ENCODE results near the gene SORBS2.

The SORBS2 gene

GRCh38 chr4:185592438-185592837 lies 219.6 kb downstream of the SORBS2 start:
- Histone ChIP-seq H3K4me3 (ENCODE audit: low read depth, low read length) (no peak overlapping the region), H3K4me2 (ENCODE audit: low read length) (no peak overlapping the region), H3K27ac (ENCODE audit: low read depth, low read length) (no peak overlapping the region), H3K79me1 (ENCODE audit: low read length) (no peaks in the 10 kb centered on the region), H3K9ac (ENCODE audit: low read length) (no peak overlapping the region), H3K36me3 (ENCODE audit: control insufficient read depth in 1 of 2, insufficient read depth in 2 of 2, low read length in 2 of 2) (no peaks in the 10 kb centered on the region), H2BK5ac (ENCODE audit: low read depth, low read length, poor library complexity) (no peak overlapping the region), H4K8ac (ENCODE audit: low read depth, low read length) (no peak overlapping the region), H3K9me3 (ENCODE audit: insufficient read depth, low read depth, low read length) (no peaks in the 10 kb centered on the region), H2BK12ac (ENCODE audit: low read length) (no peak overlapping the region), H3K23ac (ENCODE audit: low read length) (no peak overlapping the region), H2AFZ (ENCODE audit: insufficient read depth, low read length, poor library complexity) (no peak overlapping the region), H4K12ac (ENCODE audit: low read depth, low read length) (no peak overlapping the region), H4K91ac (ENCODE audit: low read depth, low read length) (no peak overlapping the region), H3K18ac (ENCODE audit: low read length) (no peak overlapping the region), H3K79me2 (ENCODE audit: control insufficient read depth, insufficient read depth, low read length, poor library complexity) (no peaks in the 10 kb centered on the region), H3K4ac (ENCODE audit: low read depth, low read length) (no peak overlapping the region), H3K14ac (ENCODE audit: low read length) (no peak overlapping the region), H3K27me3 (ENCODE audit: insufficient read depth, low read length) (peaks cover 2% of the 10 kb centered on the region), H2AK5ac (ENCODE audit: low read length) (no peak overlapping the region), H2BK120ac (ENCODE audit: insufficient read depth, low read length, poor library complexity) (no peak overlapping the region), H3K4me1 (ENCODE audit: control insufficient read depth in 1 of 2, insufficient read depth in 2 of 2, low read length in 2 of 2) (peaks cover 4 to 5% of the 10 kb centered on the region in 2 experiments)
- WGBS (ENCODE audit: extremely low coverage, insufficient coverage, insufficient read length), result no CpG with 5 or more reads among the region's 4 CpGs
- DNase-seq, result peak in 1 of 2 donors; percentile 18

GRCh38 chr4:185591679-185592141 lies 220.3 kb downstream of the SORBS2 start:
- no peaks in the 10 kb centered on the region for H3K79me2 ChIP-seq (ENCODE audit: control insufficient read depth, insufficient read depth, low read length, poor library complexity)
- no peak overlapping the region for H3K4ac ChIP-seq (ENCODE audit: low read depth, low read length)
- H3K14ac ChIP-seq (ENCODE audit: low read length), result no peak overlapping the region
- peak; percentile 15 to 76 for DNase-seq
- H4K12ac ChIP-seq (ENCODE audit: low read depth, low read length), result no peak overlapping the region
- H4K8ac ChIP-seq (ENCODE audit: low read depth, low read length), result no peak overlapping the region
- no peak overlapping the region for H3K18ac ChIP-seq (ENCODE audit: low read length)
- H3K4me1 ChIP-seq (ENCODE audit: control insufficient read depth in 1 of 2, insufficient read depth in 2 of 2, low read length in 2 of 2), result peaks cover 6 to 8% of the 10 kb centered on the region in 2 experiments
- no peak overlapping the region for H3K4me3 ChIP-seq (ENCODE audit: low read depth, low read length)
- H2AFZ ChIP-seq (ENCODE audit: insufficient read depth, low read length, poor library complexity), result no peak overlapping the region
- no peak overlapping the region for H4K91ac ChIP-seq (ENCODE audit: low read depth, low read length)
- H2AK5ac ChIP-seq (ENCODE audit: low read length), result no peak overlapping the region
- H3K23ac ChIP-seq (ENCODE audit: low read length), result no peak overlapping the region
- no peak overlapping the region for H3K9ac ChIP-seq (ENCODE audit: low read length)
- no CpG with 5 or more reads among the region's 4 CpGs for WGBS (ENCODE audit: extremely low coverage, insufficient coverage, insufficient read length)
- no peak overlapping the region for H3K4me2 ChIP-seq (ENCODE audit: low read length)
- H2BK5ac ChIP-seq (ENCODE audit: low read depth, low read length, poor library complexity), result no peak overlapping the region
- H2BK12ac ChIP-seq (ENCODE audit: low read length), result no peak overlapping the region
- peaks cover 2% of the 10 kb centered on the region for H3K9me3 ChIP-seq (ENCODE audit: insufficient read depth, low read depth, low read length)
- no peaks in the 10 kb centered on the region for H3K79me1 ChIP-seq (ENCODE audit: low read length)
- H2BK120ac ChIP-seq (ENCODE audit: insufficient read depth, low read length, poor library complexity), result no peak overlapping the region
- H3K27me3 ChIP-seq (ENCODE audit: insufficient read depth, low read length), result peaks cover 3% of the 10 kb centered on the region
- no peak overlapping the region for H3K27ac ChIP-seq (ENCODE audit: low read depth, low read length)
- H3K36me3 ChIP-seq (ENCODE audit: control insufficient read depth in 1 of 2, insufficient read depth in 2 of 2, low read length in 2 of 2), result no peaks in the 10 kb centered on the region

- H4K8ac ChIP-seq (ENCODE audit: low read depth, low read length), result no peak overlapping the region
- H3K4me2 ChIP-seq (ENCODE audit: low read length), result no peak overlapping the region
- H3K4ac ChIP-seq (ENCODE audit: low read depth, low read length), result no peak overlapping the region
- no peak overlapping the region for H3K4me3 ChIP-seq (ENCODE audit: low read depth, low read length)
- no peaks in the 10 kb centered on the region for H3K79me1 ChIP-seq (ENCODE audit: low read length)
- H3K9me3 ChIP-seq (ENCODE audit: insufficient read depth, low read depth, low read length), result peaks cover 2% of the 10 kb centered on the region
- H3K18ac ChIP-seq (ENCODE audit: low read length), result no peak overlapping the region
- no peak overlapping the region for H3K14ac ChIP-seq (ENCODE audit: low read length)
- WGBS (ENCODE audit: extremely low coverage, insufficient coverage, insufficient read length), result no CpG with 5 or more reads among the region's 3 CpGs
- no peak overlapping the region for H2AFZ ChIP-seq (ENCODE audit: insufficient read depth, low read length, poor library complexity)
- H3K27ac ChIP-seq (ENCODE audit: low read depth, low read length), result no peak overlapping the region
- no peaks in the 10 kb centered on the region for H3K36me3 ChIP-seq (ENCODE audit: control insufficient read depth in 1 of 2, insufficient read depth in 2 of 2, low read length in 2 of 2)
- H3K27me3 ChIP-seq (ENCODE audit: insufficient read depth, low read length), result peaks cover 3% of the 10 kb centered on the region
- H3K9ac ChIP-seq (ENCODE audit: low read length), result no peak overlapping the region
- no peak overlapping the region for H2AK5ac ChIP-seq (ENCODE audit: low read length)
- H3K4me1 ChIP-seq (ENCODE audit: control insufficient read depth in 1 of 2, insufficient read depth in 2 of 2, low read length in 2 of 2), result peaks cover 6 to 8% of the 10 kb centered on the region in 2 experiments
- no peak overlapping the region for H4K12ac ChIP-seq (ENCODE audit: low read depth, low read length)
- no peaks in the 10 kb centered on the region for H3K79me2 ChIP-seq (ENCODE audit: control insufficient read depth, insufficient read depth, low read length, poor library complexity)
- no peak overlapping the region for H3K23ac ChIP-seq (ENCODE audit: low read length)
- no peak for DNase-seq
- H4K91ac ChIP-seq (ENCODE audit: low read depth, low read length), result no peak overlapping the region
- H2BK120ac ChIP-seq (ENCODE audit: insufficient read depth, low read length, poor library complexity), result no peak overlapping the region
- H2BK12ac ChIP-seq (ENCODE audit: low read length), result no peak overlapping the region
- no peak overlapping the region for H2BK5ac ChIP-seq (ENCODE audit: low read depth, low read length, poor library complexity)
Measured at GRCh38 chr4:185590982-185591381, 221.0 kb downstream of the SORBS2 start.

- H3K4me2 ChIP-seq (ENCODE audit: low read length), result no peak overlapping the region
- H3K27me3 ChIP-seq (ENCODE audit: insufficient read depth, low read length), result peaks cover 3% of the 10 kb centered on the region
- no peaks in the 10 kb centered on the region for H3K36me3 ChIP-seq (ENCODE audit: control insufficient read depth in 1 of 2, insufficient read depth in 2 of 2, low read length in 2 of 2)
Measured at GRCh38 chr4:185589067-185589836, 222.7 kb downstream of the SORBS2 start.

More at GRCh38 chr4:185589067-185589836, 222.7 kb downstream of the SORBS2 start:
- no peak overlapping the region for H4K91ac ChIP-seq (ENCODE audit: low read depth, low read length)
- WGBS (ENCODE audit: extremely low coverage, insufficient coverage, insufficient read length), result no CpG with 5 or more reads among the region's 13 CpGs
- H3K4ac ChIP-seq (ENCODE audit: low read depth, low read length), result no peak overlapping the region
- H4K12ac ChIP-seq (ENCODE audit: low read depth, low read length), result no peak overlapping the region
- DNase-seq, result peak; percentile 74 to 87
- no peak overlapping the region for H4K8ac ChIP-seq (ENCODE audit: low read depth, low read length)
- H3K23ac ChIP-seq (ENCODE audit: low read length), result no peak overlapping the region
- H3K14ac ChIP-seq (ENCODE audit: low read length), result no peak overlapping the region
- H3K79me2 ChIP-seq (ENCODE audit: control insufficient read depth, insufficient read depth, low read length, poor library complexity), result no peaks in the 10 kb centered on the region
- H2BK12ac ChIP-seq (ENCODE audit: low read length), result no peak overlapping the region
- no peaks in the 10 kb centered on the region for H3K79me1 ChIP-seq (ENCODE audit: low read length)
- H3K4me1 ChIP-seq (ENCODE audit: control insufficient read depth in 1 of 2, insufficient read depth in 2 of 2, low read length in 2 of 2), result peaks cover 6 to 8% of the 10 kb centered on the region in 2 experiments
- H3K9ac ChIP-seq (ENCODE audit: low read length), result no peak overlapping the region
- no peak overlapping the region for H2BK5ac ChIP-seq (ENCODE audit: low read depth, low read length, poor library complexity)
- no peak overlapping the region for H3K18ac ChIP-seq (ENCODE audit: low read length)
- no peak overlapping the region for H2AFZ ChIP-seq (ENCODE audit: insufficient read depth, low read length, poor library complexity)
- H3K27ac ChIP-seq (ENCODE audit: low read depth, low read length), result no peak overlapping the region
- no peak overlapping the region for H2BK120ac ChIP-seq (ENCODE audit: insufficient read depth, low read length, poor library complexity)
- H3K4me3 ChIP-seq (ENCODE audit: low read depth, low read length), result no peak overlapping the region
- peaks cover 2% of the 10 kb centered on the region for H3K9me3 ChIP-seq (ENCODE audit: insufficient read depth, low read depth, low read length)
- H2AK5ac ChIP-seq (ENCODE audit: low read length), result no peak overlapping the region

Data from trophoblast cell (in vitro differentiated cells and primary cell).